Keratinocyte (primary cell): ENCODE measurements around the gene OVCH1. TPM values are rescaled to one million over a fixed set of nuclear protein-coding genes. Genes with fewer than 3 reads are reported as not detected.

Experiments
- DNase-seq: peaks from one replicate; pipeline ENCODE4 v3.0.0-alpha.2; 2011; ENCODE audit warnings: low read depth, missing footprints, low spot score
- FAIRE-seq: peaks from 2 replicates; lab custom pipeline; 2011; peaks lifted over from hg19 to GRCh38; lab: Jason Lieb, UNC
- H2AFZ ChIP-seq: 2 replicates; pipeline ENCODE4 v1.6.0; 2012; ENCODE audit warnings: low read length, control low read depth, inconsistent platforms; ENCODE audit not compliant: control insufficient read depth
- H3K27ac ChIP-seq: 2 replicates; pipeline ENCODE4 v1.5.1; 2011; ENCODE audit warnings: low read length; ENCODE audit not compliant: control insufficient read depth, insufficient read depth
- H3K27me3 ChIP-seq: 3 replicates; pipeline ENCODE4 v1.6.0; 2011; ENCODE audit warnings: low read length; ENCODE audit not compliant: control insufficient read depth, insufficient read depth; ENCODE audit errors: extremely low read depth
- H3K36me3 ChIP-seq, 2 experiments: 2 replicates in 1 of 2; 3 replicates in 1 of 2; pipeline ENCODE4 v1.5.1; 2011; ENCODE audit warnings: low read length in 2 of 2, mild to moderate bottlenecking in 1 of 2; ENCODE audit not compliant: control insufficient read depth in 2 of 2, insufficient read depth in 2 of 2; ENCODE audit errors: extremely low read depth in 1 of 2
- H3K4me1 ChIP-seq: 3 replicates; pipeline ENCODE4 v1.5.1; 2011; ENCODE audit warnings: low read length; ENCODE audit not compliant: control insufficient read depth, insufficient read depth; ENCODE audit errors: extremely low read depth
- H3K4me2 ChIP-seq: 3 replicates; pipeline ENCODE4 v1.6.0; 2011; ENCODE audit warnings: low read depth, low read length; ENCODE audit not compliant: control insufficient read depth, insufficient read depth; ENCODE audit errors: extremely low read depth
- H3K4me3 ChIP-seq, 3 experiments: fragments of 200-600 bp in 1 of 3; sonication (generic) in 1 of 3; 2 replicates in 2 of 3; 3 replicates in 1 of 3; pipeline ENCODE4 v1.5.1; 2011 to 2016; ENCODE audit warnings: low read length in 3 of 3, mild to moderate bottlenecking in 3 of 3, control low read depth in 2 of 3, inconsistent platforms in 1 of 3, low read depth in 1 of 3, mixed read lengths in 1 of 3, mixed run types in 1 of 3, moderate library complexity in 1 of 3; ENCODE audit not compliant: control insufficient read depth in 2 of 3, insufficient read depth in 2 of 3; ENCODE audit errors: extremely low read depth in 1 of 3
- H3K79me2 ChIP-seq: 2 replicates; pipeline ENCODE4 v1.6.0; 2012; ENCODE audit warnings: low read length; ENCODE audit not compliant: control insufficient read depth, insufficient read depth
- H3K9ac ChIP-seq: 3 replicates; pipeline ENCODE4 v1.6.0; 2011; ENCODE audit warnings: low read length; ENCODE audit not compliant: control insufficient read depth, insufficient read depth; ENCODE audit errors: extremely low read depth
- H3K9me1 ChIP-seq: 3 replicates; pipeline ENCODE4 v1.6.0; 2011; ENCODE audit warnings: low read length; ENCODE audit not compliant: control insufficient read depth, insufficient read depth; ENCODE audit errors: extremely low read depth
- H3K9me3 ChIP-seq: 2 replicates; pipeline ENCODE4 v1.5.1; 2012; ENCODE audit warnings: low read depth, low read length; ENCODE audit not compliant: control insufficient read depth
- H4K20me1 ChIP-seq: 3 replicates; pipeline ENCODE4 v1.6.0; 2011; ENCODE audit warnings: low read length; ENCODE audit not compliant: control insufficient read depth, insufficient read depth; ENCODE audit errors: extremely low read depth
- EZH2 ChIP-seq: IDR thresholded peaks from one replicate; pipeline ENCODE4 v1.6.1; 2012; ENCODE audit warnings: inconsistent platforms, mild to moderate bottlenecking, low read length, moderate library complexity
- dilution Hi-C: fragments of 300-500 bp; cut with MboI; formaldehyde crosslinking; loops from one replicate; pipeline ENCODE4 v1.7.0; 2020; ENCODE audit warnings: low sequenced_read_pairs; ENCODE audit not compliant: extremely low pct_ligation_motif_present
- polyA plus RNA-seq, 5 experiments: library from polyadenylated mRNA; depleted of rRNA in 3 of 5; stranded (reverse) in 3 of 5; stranded (forward) in 1 of 5; unstranded in 1 of 5; fragments of >200 nt; gene quantifications; 1 replicate in 1 of 5; 2 replicates in 3 of 5; 3 replicates in 1 of 5; pipeline versions ENCODE4 v1.2.1 to v1.2.3, GENCODE V29; 2011 to 2012; ENCODE audit warnings: missing spikeins in 2 of 5, low read depth in 1 of 5, low replicate concordance in 1 of 5
- TF ChIP-seq, protein P1 (sequence below), 3 experiments: IDR thresholded peaks in 1 of 3; conservative IDR thresholded peaks in 1 of 3; optimal IDR thresholded peaks in 1 of 3; 2 replicates in 2 of 3; 3 replicates in 1 of 3; pipeline versions ENCODE3 to v1.5.1; 2011; ENCODE audit warnings: low read length in 3 of 3, mild to moderate bottlenecking in 3 of 3, moderate library complexity in 2 of 3, control low read depth in 1 of 3, inconsistent platforms in 1 of 3; ENCODE audit not compliant: insufficient read depth in 2 of 3; ENCODE audit errors: extremely low read depth in 1 of 3

The OVCH1 gene
- polyA plus RNA-seq, 1 donor (not counting 4 experiments of a cell fraction or from before 2014, with no cell fraction given): 0.04 TPM

DNA sequence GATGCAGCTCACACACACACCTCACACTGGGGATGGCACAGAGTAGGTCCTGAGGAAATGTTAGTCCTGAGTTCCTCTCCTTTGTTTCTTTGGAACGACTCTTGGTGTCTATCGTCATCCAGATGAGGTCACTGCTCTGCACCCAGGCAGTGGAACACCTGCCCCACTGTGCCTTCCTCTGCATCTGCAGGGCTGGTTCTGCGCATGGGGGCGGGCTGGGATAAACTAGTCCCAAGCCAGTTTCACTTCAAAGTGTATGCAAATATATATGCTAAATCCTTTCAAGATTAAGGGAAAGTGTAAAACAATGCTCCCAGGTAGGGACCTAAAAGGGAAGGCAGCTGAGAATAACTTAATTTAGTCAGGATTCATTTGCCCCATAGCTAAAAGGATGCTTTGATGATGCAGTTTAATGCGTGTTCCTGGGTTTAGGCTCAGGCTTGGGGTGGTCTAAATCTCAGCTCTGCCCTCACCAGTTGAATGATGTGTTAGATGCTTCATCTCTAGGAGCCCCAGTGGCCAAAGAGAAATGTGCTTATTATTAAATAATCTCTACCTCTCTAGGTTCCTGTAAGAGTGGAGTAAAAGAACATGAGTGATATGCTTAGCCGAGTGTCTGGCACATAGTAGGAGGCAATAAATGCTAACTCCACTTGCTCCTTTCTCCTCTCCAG is 47.1 kb upstream of the OVCH1 start:
- H3K4me2 ChIP-seq: no peak overlapping the region
- no peak overlapping the region for H3K4me3 ChIP-seq
- no peaks in the 10 kb centered on the region for H3K27me3 ChIP-seq
- no peak overlapping the region for H3K27ac ChIP-seq
- TF ChIP-seq EZH2: no peak
- TF ChIP-seq, protein P1, sequence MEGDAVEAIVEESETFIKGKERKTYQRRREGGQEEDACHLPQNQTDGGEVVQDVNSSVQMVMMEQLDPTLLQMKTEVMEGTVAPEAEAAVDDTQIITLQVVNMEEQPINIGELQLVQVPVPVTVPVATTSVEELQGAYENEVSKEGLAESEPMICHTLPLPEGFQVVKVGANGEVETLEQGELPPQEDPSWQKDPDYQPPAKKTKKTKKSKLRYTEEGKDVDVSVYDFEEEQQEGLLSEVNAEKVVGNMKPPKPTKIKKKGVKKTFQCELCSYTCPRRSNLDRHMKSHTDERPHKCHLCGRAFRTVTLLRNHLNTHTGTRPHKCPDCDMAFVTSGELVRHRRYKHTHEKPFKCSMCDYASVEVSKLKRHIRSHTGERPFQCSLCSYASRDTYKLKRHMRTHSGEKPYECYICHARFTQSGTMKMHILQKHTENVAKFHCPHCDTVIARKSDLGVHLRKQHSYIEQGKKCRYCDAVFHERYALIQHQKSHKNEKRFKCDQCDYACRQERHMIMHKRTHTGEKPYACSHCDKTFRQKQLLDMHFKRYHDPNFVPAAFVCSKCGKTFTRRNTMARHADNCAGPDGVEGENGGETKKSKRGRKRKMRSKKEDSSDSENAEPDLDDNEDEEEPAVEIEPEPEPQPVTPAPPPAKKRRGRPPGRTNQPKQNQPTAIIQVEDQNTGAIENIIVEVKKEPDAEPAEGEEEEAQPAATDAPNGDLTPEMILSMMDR (optimal IDR thresholded peaks at IDR 0.05 in 1 of 3, IDR thresholded peaks at IDR 0.05 in 1 of 3, conservative IDR thresholded peaks at IDR 0.05 in 1 of 3; ENCODE audit: extremely low read depth in 1 of 3, insufficient read depth in 2 of 3, low read length in 3 of 3): no peak
- no peak overlapping the region for H2AFZ ChIP-seq
- H3K9me3 ChIP-seq: no peaks in the 10 kb centered on the region
- H3K79me2 ChIP-seq: no peaks in the 10 kb centered on the region
- DNase-seq: no peak
- dilution Hi-C loops: no loop called here
- FAIRE-seq: no peak
- H3K9ac ChIP-seq: no peak overlapping the region
- H3K4me1 ChIP-seq: no peaks in the 10 kb centered on the region
- H3K9me1 ChIP-seq: no peaks in the 10 kb centered on the region
- no peaks in the 10 kb centered on the region for H3K36me3 ChIP-seq
- no peaks in the 10 kb centered on the region for H4K20me1 ChIP-seq

DNA sequence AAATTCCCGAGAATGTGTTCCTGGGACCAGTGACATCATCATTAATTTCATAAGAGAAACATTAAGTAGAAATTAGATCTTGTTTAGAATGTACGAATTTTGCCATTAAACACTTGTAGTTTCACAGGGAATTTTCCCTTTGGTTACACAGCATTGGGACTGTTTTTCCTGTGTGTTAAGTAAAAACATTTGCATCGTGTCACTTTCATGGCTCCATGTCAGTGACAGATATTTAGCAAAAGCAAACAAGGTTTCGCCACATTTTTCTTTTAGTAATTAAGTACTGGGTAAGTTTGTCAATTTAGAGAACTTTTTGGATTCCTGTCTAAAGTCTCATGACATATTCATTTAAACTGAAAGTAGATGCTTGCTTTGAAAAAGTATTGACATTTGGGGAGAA is 45.5 kb upstream of the OVCH1 start:
- Histone ChIP-seq H3K27ac (no peak overlapping the region), H3K27me3 (no peaks in the 10 kb centered on the region), H3K4me3 (no peak overlapping the region), H3K4me1 (no peaks in the 10 kb centered on the region), H3K9ac (no peak overlapping the region), H3K9me3 (no peaks in the 10 kb centered on the region), H3K4me2 (no peak overlapping the region), H3K79me2 (no peaks in the 10 kb centered on the region), H3K36me3 (no peaks in the 10 kb centered on the region), H3K9me1 (no peaks in the 10 kb centered on the region), H2AFZ (no peak overlapping the region), H4K20me1 (no peaks in the 10 kb centered on the region)
- TF ChIP-seq, protein P1 (optimal IDR thresholded peaks at IDR 0.05 in 1 of 3, IDR thresholded peaks at IDR 0.05 in 1 of 3, conservative IDR thresholded peaks at IDR 0.05 in 1 of 3; ENCODE audit: extremely low read depth in 1 of 3, insufficient read depth in 2 of 3, low read length in 3 of 3): no peak
- no peak for TF ChIP-seq EZH2
- dilution Hi-C loops: no loop called here
- FAIRE-seq: no peak
- DNase-seq: no peak
